ENCODE data around the gene GNAT2. TPM values are rescaled to one million over a fixed set of nuclear protein-coding genes. Genes with fewer than 3 reads are reported as not detected.

Gene GNAT2
- total RNA-seq, 1 donor from 2014 or later: not detected

GRCh38 chr1:109565241-109565640 lies 54.2 kb downstream of the GNAT2 start:
- no peak for DNase-seq (ENCODE audit: low read depth)
- H3K4me3 ChIP-seq (ENCODE audit: low read depth, low read length): no peak overlapping the region
- TF ChIP-seq CTCF (conservative IDR thresholded peaks at IDR 0.05; ENCODE audit: low read depth, low read length): no peak

DNA sequence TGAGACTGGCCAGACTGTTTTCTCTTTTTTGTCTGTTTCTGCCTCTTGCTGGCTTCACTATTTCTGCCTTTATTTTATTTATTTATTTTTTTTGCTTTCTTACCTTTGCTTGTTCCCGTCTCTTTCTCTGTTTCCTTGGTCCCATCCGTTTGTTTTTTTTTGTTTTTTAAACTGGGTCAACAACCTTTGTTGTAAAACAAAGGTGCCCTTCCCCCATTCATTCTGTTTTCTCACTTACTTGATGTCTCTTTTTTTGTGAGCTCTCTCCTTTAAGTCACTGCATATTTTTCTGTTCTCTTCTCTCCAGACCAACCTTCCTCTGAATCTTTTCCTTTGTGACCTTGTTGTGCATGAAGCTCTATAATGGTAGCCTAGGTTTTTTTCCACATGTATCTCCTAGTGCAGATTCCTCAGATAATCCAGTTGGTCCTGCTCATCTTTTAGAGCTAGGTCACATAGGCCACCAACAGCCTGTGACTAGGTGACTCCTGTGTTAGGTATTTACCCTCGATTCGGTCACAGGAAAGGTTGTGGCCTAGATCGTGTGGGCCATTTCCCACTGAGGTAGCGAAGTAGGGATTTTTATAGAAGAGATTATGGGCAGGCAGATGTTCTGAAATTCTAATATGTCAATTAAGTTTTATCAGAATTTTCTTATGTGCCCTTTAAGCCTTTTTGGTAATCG lies 55.1 kb downstream of the GNAT2 start:
- H3K4me3 ChIP-seq (ENCODE audit: low read depth, low read length): no peak overlapping the region
- DNase-seq (ENCODE audit: low read depth): no peak
- TF ChIP-seq CTCF (conservative IDR thresholded peaks at IDR 0.05; ENCODE audit: low read depth, low read length): no peak

DNA sequence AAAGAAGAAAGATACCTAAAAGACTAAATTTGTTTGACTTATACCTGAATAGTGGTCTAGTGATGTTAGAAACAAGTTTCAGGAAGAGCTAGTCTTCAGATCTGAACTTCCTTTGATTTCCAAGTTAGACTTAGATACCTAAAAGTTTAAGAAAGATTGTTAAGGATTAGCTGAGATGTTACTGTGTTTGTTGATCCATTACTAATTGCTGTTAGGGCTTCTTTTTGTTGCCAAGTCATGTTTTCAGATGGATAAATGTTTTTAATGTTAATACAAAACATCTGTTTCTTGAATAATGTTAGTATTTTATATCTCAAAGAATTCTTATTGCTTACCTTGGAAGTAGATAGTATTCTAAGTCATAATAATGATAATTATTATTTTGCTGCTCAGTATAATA lies 59.4 kb downstream of the GNAT2 start:
- TF ChIP-seq CTCF (conservative IDR thresholded peaks at IDR 0.05; ENCODE audit: low read depth, low read length): no peak
- no peak for DNase-seq (ENCODE audit: low read depth)
- H3K4me3 ChIP-seq (ENCODE audit: low read depth, low read length): no peak overlapping the region

GRCh38 chr1:109557520-109557919 lies 61.9 kb downstream of the GNAT2 start:
- TF ChIP-seq CTCF (conservative IDR thresholded peaks at IDR 0.05; ENCODE audit: low read depth, low read length): no peak
- H3K4me3 ChIP-seq (ENCODE audit: low read depth, low read length): no peak overlapping the region
- DNase-seq (ENCODE audit: low read depth): no peak

DNA sequence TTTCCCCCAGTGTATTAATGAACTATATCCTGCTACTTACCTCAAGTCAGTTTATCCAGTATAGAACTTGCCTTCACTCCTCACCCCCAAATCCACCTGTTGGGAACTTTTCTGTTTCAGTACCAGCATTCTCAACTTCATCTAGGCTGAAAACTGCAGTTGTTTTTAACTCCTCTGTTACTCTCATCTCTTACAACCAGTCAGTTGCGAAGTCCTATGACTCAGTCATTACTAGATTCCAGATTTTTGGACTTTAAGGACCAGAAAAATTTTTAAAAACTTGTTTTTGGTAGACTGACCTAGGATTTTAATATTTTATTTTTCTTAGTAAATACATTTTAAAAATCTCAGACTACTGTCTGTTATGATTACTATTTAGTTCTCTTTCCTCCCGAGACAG lies 62.9 kb downstream of the GNAT2 start:
- no peak overlapping the region for H3K4me3 ChIP-seq (ENCODE audit: low read depth, low read length)
- no peak for DNase-seq (ENCODE audit: low read depth)
- TF ChIP-seq CTCF (conservative IDR thresholded peaks at IDR 0.05; ENCODE audit: low read depth, low read length): no peak

Other genes with a start within 250 kb of the GNAT2 start
- gene SORT1, start 221.7 kb downstream of the GNAT2 start, total RNA-seq: 38.3 and 41.9 TPM in 2 replicates
- gene PSMA5, start 193.2 kb downstream of the GNAT2 start, total RNA-seq: 67.5 and 79.9 TPM in 2 replicates
- gene SYPL2, start 153.1 kb downstream of the GNAT2 start, total RNA-seq: 0.12 TPM in 1 of 2 replicates, not detected in the other
- gene ATXN7L2, start 135.7 kb downstream of the GNAT2 start, total RNA-seq: 7.4 and 7.7 TPM in 2 replicates
- 3.6 and 4.0 TPM in 2 replicates for gene CYB561D1, start 125.5 kb downstream of the GNAT2 start, total RNA-seq
- 0.87 and 0.92 TPM in 2 replicates for gene AMIGO1, start 109.9 kb downstream of the GNAT2 start, total RNA-seq
- not detected in 2 replicates for gene GPR61, start 79.7 kb downstream of the GNAT2 start, total RNA-seq
- gene GNAI3, start 71.0 kb downstream of the GNAT2 start, total RNA-seq: 12.7 and 14.1 TPM in 2 replicates
- gene AMPD2, start 221 bp upstream of the GNAT2 start, total RNA-seq: 63.8 and 110 TPM in 2 replicates
- gene GSTM4, start 36.5 kb upstream of the GNAT2 start, total RNA-seq: 2.1 and 10.7 TPM in 2 replicates
- 6.8 and 8.9 TPM in 2 replicates for gene GSTM2, start 48.4 kb upstream of the GNAT2 start, total RNA-seq
- not detected in 2 replicates for gene GSTM1, start 68.2 kb upstream of the GNAT2 start, total RNA-seq
- not detected in 2 replicates for gene GSTM5, start 92.6 kb upstream of the GNAT2 start, total RNA-seq
- 63.2 and 81.9 TPM in 2 replicates for gene GSTM3, start 121.4 kb upstream of the GNAT2 start, total RNA-seq
- not detected in 2 replicates for gene EPS8L3, start 144.3 kb upstream of the GNAT2 start, total RNA-seq

Measured in epithelial cell of proximal tubule (primary cell).